GM19397 (cell line): ENCODE measurements around the gene VPS8.
A peak's percentile ranks its signal among the peaks of the same experiment; 100 is the strongest.

ENCODE experiments used
- ATAC-seq: cut with Tn5 transposase; IDR thresholded peaks from one replicate; pipeline ENCODE4 v1.9.1; 2021; ENCODE audit warnings: mild to moderate bottlenecking, moderate library complexity; ENCODE audit not compliant: unreplicated experiment

VPS8 gene

GRCh38 chr3:184811663-184811998, 335 bp upstream of the VPS8 start:
- ATAC-seq = no peak

- ATAC-seq = peak; percentile 17
These were observed 686 bp downstream of the VPS8 start for GRCh38 chr3:184812662-184813042.

- ATAC-seq = no peak
These were observed 1.4 kb downstream of the VPS8 start for GRCh38 chr3:184813357-184813756.

GRCh38 chr3:184814214-184814613, 2.2 kb downstream of the VPS8 start:
- no peak for ATAC-seq

GRCh38 chr3:184815046-184815930, 3.3 kb downstream of the VPS8 start:
- ATAC-seq = no peak

GRCh38 chr3:184816614-184817013, 4.6 kb downstream of the VPS8 start:
- no peak for ATAC-seq

- no peak for ATAC-seq
These were observed 8.6 kb downstream of the VPS8 start for GRCh38 chr3:184820525-184820924.

- no peak for ATAC-seq
These were observed 9.1 kb downstream of the VPS8 start for GRCh38 chr3:184821034-184821433.

GRCh38 chr3:184822081-184822480, 10.1 kb downstream of the VPS8 start:
- ATAC-seq = no peak

- no peak for ATAC-seq
These were observed 10.7 kb downstream of the VPS8 start for GRCh38 chr3:184822654-184823053.

- no peak for ATAC-seq
These were observed 12.0 kb downstream of the VPS8 start for GRCh38 chr3:184823990-184824389.

- ATAC-seq = no peak
These were observed 13.3 kb downstream of the VPS8 start for GRCh38 chr3:184825121-184825820.

- no peak for ATAC-seq
These were observed 15.6 kb downstream of the VPS8 start for GRCh38 chr3:184827572-184827971.

GRCh38 chr3:184832044-184832443, 20.1 kb downstream of the VPS8 start:
- no peak for ATAC-seq

GRCh38 chr3:184832903-184833302, 20.9 kb downstream of the VPS8 start:
- ATAC-seq = no peak

- ATAC-seq = no peak
These were observed 24.3 kb downstream of the VPS8 start for GRCh38 chr3:184836090-184836822.

- ATAC-seq = no peak
These were observed 30.5 kb downstream of the VPS8 start for GRCh38 chr3:184842433-184842832.

GRCh38 chr3:184845819-184846218, 33.9 kb downstream of the VPS8 start:
- ATAC-seq = no peak

- no peak for ATAC-seq
These were observed 34.5 kb downstream of the VPS8 start for GRCh38 chr3:184846496-184846895.

GRCh38 chr3:184848934-184849333, 37.0 kb downstream of the VPS8 start:
- ATAC-seq = no peak

- no peak for ATAC-seq
These were observed 38.2 kb downstream of the VPS8 start for GRCh38 chr3:184850201-184850600.

GRCh38 chr3:184857099-184857498, 45.1 kb downstream of the VPS8 start:
- no peak for ATAC-seq
